HG02588 (cell line): Measurements from ENCODE around the gene THRB.

Experiments
- ATAC-seq: cut with Tn5 transposase; IDR thresholded peaks from one replicate; pipeline ENCODE4 v1.9.1; 2021; ENCODE audit warnings: mild to moderate bottlenecking, moderate library complexity; ENCODE audit not compliant: unreplicated experiment

The THRB gene

DNA sequence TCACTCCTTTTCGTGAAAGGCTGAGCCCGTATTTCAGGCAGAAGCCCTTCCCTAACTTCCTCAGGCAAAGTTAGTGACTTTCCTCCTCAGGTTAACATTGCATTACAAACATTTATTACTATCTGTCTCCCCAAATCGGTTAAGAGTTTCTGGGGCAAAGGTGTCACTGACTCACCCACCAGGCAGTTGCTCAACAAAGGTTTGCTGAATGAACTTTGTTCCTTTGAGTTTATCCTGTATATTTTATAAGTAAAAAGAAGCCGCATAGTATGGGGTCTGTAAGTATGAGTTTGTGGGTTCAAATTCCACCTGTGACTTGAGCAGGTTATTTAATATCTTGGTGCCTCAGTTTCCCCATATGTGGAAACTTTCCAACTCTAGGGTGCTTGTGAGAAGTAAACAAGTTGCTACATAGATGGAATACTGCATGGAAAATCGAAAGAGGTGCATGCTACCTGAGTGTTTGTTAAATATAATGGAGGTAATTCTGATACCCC, 177.7 kb downstream of the THRB start:
- no peak for ATAC-seq

DNA sequence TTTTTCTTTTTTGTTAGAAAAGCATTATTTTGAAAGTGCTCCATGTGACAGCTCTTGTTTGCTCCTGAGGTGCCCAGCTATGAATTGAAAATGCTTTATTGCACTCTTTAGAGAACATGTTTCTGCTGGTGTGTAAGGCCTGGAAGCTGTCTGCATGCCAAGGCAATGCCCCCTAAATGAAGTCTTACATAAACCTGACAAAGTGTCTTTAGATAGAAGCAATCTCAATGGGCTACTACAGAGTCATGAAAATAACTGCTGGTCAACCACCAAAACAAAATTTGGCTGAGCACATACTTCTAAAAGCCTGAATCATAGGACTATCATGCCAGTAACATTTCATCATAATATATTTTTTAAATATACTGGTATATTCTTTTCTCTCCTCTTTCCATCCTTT, 178.7 kb downstream of the THRB start:
- no peak for ATAC-seq

DNA sequence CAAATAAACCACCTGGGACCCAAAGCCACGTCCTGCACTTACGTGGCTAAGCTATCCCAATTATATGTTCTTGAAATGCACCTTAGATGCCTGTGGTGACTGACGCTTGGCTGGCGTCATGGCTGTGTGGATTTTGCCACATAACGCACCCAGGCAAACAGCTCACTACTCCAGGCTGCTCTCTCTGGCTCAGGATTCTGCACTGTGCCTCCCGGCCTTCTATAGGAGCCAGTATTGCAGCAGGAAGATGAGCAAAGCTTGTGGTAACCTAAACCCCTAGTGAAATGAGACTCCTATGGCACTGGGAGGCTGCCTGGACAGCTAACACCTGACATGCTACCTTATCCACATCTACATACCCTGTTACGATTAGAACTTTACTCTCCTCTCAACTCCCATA, 179.3 kb downstream of the THRB start:
- ATAC-seq = no peak

DNA sequence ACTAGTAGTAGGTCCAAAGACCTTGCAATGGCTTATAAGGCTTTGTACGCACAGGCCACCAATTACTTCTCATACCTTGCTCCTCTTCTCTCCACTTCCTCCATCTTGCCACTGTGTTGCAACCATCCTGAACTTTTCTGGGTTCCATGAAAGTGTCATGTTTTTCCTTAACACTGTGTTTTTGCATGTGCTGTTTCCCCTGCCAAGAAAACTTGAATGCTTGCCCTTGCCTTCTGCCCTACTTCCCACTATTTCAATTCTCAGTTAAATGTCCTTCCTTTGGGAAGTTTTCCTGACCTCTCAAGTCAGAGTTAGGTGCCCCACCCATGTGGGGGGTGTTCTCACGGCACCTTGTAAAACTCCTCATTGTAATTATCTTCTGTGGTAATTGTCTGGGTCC, 182.8 kb downstream of the THRB start:
- ATAC-seq = no peak

DNA sequence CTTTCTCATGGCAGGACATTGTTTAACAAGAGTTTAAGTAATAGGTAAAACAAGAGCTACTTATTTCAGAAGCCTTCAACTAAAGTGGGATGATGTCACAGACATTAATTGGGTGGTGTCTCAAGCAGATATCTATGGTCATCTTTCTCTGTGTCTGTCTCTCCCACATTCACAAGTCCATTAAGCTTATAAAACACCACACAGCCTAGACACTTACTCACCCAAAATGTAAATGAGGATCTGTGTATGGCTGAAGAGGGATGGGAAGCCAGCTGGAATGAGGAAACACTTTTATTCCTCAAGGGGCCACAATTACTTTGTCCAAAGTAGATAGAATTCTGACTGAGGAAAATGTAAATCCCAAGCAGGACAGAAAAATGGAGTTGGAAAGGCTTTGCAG, 183.8 kb downstream of the THRB start:
- ATAC-seq = no peak

DNA sequence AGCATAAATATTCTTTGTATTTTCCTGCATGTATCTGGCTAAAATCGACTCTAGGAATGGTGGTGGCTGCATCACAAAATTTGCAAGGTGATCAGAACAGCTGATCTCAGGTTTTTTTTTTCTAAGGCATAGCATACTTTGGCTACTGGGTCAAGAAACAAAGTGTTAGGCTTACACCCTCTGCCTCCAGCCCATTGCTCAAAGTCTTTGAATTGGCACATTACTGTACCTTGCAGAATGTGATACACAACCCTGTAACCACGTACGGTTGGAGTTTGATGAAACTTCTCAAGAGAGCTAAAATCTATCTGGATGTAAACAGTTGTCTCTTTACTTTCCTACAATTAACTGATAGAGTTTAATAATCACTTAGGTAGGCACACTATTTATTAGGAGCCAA, 188.1 kb downstream of the THRB start:
- ATAC-seq = no peak

DNA sequence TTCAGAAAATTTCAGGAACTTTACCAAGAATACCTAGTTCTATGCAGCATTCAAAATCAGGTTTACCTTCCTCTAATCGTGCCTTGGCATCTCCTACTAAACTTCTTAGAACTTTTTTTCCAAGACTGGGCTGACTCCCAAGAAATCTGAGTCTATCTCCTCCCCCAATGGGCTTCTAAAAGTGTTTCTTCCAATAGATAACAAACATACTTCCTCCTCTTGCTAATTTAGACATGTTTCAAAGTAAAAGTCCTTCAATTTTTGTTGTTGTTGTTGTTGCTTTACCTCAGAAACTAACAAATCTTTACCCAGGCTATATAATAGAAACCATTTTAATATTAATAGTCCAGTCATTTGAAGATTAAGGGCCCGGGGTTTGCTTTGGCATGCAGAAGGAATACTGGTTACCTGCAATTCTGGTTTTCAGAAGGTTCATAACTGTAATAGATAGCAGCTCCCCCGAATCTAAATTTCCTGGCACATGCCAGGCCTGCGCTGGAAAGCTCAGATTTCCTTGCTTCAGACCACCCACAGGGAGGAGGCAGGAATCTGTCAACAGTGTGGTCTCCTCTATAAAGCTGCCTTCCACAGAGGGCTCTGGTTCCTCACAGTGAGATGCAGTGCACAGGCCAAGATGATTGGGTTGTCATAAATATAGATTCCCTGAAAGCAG, 188.7 kb downstream of the THRB start:
- no peak for ATAC-seq

DNA sequence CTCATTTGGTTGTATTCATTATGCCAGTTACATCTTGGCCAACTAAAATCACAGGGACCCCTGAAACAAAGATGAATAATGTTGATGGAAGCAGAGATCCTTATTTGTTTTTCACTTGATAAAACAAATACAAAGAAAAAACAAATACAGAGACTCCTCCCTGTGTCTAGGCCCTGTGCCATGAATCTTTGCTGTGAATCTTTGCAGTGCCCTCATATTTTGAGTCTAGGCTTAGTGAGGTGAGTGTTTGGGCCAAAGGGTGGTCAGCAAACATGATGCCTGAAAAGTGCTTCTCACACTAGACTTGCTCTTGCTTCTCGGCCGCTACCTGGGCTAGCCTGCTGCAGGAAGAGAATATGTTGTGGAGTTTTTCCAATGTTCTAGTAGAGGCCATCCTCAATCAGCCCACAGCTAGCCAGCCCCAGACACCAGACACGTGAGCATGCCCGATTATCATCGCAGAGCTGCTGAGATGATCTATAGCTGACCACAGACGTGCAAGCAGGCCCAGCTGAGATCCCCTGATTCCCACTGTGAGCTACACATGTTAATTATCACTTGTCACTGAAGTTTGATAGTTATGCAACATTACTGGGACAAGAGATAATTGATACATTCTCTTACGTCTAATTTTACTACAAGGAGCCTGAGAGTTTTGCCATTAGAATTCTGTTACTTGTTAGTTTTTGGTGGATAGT, 191.4 kb downstream of the THRB start:
- ATAC-seq = no peak

DNA sequence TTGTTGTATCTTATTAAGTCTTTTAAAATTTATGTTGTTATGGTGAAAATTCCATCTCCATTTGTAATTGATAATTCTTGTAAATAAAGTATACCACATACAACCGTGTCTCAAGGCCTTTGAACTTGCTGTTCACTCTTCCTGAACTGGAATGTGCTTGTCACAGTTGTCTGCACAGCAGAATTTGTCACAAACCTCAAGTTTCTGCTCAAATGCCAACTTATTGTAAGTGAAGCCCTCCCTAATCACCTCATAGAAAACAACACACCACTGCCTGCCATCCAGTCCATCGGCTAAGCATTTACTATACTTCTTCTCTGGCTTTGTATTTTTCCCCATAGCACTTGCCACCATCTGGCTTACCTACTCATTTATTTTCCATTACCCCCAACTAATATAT, 192.3 kb downstream of the THRB start:
- ATAC-seq = no peak

DNA sequence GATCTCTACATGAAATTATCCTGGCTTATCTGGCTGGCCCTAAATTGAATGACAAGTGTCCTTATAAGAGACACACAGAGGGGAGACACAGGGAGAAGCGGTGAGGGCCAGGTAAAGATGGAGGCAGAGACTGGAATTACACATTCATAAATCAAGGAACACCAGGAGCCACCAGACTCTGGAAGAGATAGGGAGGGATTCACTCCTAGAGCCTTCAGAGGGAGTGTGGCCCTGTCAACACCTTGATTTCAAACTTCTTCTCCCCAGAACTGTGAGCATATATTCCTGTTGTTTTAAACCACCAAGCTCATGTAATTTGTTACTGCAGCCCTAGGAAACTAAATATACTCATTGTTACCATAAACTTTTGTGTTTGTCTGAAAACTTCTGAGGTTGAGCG, 193.7 kb downstream of the THRB start:
- ATAC-seq = no peak

DNA sequence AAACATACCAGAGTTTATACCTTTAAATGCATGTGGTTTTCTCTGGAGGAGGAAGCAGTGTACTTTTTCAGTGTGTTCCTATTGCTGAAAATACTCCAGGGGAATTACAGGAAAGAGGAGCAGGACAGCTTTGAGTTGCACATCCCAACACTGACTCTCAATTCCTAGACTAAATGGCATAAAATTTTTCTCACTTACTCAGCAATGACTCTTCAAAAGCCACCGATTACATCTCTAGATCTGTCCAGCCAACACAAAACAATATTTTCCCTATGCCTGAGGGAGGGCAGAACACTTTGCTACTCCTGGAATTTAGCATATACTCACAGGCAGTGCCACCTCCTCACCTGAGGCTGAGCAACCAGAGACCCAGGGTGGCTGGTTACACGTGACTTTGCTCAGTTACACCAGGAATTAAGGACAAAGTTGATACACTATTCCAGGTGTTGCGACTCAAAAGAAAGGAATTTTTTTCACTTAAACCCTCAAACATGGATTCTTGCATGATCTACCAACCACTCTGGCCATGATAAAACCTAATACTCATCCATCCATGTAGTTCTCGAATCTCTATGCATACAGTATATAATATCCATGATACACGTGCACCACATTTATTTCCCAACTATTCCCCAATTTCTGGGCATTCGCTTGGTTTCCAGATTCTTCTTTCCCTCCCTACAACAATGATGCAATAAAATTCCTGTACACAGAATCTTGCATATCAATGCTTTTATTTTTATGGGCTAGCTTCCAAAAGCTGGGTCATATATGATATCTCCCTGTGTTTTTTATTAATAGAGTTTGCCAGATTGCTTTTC, 194.6 kb downstream of the THRB start:
- ATAC-seq = no peak

DNA sequence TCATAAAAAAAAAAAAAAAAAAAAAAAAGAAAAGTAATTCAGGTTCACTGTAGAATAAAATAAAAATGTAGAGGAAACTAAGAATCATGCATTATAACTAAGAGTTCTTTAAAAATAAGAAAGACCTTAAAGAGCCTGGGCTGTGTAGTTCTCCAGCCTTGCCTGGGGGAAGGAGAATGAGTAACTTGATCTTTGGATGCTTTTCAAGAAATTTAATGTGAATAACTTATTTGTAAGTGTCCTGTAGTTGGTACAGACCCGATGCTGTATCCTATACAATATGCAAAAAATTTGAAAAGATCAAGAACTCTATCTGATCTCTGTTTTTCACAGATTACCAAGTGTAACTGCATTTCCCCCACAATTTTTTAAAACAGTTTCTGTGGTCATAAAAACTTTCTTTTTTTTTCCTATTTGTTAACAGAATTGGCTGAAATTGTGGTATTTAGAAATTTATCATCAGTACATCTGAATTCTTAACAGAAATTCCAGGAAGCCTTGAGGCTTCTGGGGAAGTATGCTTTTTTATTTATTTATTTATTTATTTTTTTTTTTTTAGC, 195.3 kb downstream of the THRB start:
- no peak for ATAC-seq

DNA sequence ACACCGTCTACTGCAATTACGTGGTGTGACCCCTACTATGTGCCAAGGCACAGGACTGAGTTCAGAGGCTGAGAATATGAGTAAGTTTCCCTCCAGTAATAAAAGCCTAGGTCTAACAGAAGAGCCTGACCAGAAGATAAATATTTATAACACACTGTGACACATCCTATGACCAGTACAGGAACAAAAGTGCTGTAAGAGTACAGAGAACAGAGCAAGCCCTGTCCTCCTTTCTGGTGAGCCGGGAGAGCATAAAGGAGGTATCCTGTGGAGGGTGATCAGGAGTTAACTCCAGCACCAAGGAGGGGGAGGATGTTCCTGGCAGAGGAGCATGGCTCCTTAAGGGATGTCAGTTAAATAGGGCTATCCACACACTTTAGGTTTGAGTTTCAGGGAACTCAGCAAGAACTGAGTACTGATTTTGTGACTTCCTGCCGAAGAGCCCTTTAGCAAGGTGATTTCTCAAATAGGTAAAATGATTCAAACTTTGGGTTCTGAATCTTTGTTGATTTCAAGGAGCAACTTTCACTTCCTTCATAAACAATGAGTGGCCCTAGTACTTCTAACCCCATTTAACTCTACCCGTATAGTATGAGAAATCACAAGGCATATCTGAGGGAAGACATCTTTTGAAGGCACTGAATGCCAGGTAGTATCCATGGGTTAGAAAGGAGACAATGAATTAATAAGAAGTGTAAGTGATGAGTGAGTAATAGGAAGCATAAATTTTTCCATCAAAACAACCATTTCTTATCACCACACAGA, 198.0 kb downstream of the THRB start:
- no peak for ATAC-seq

DNA sequence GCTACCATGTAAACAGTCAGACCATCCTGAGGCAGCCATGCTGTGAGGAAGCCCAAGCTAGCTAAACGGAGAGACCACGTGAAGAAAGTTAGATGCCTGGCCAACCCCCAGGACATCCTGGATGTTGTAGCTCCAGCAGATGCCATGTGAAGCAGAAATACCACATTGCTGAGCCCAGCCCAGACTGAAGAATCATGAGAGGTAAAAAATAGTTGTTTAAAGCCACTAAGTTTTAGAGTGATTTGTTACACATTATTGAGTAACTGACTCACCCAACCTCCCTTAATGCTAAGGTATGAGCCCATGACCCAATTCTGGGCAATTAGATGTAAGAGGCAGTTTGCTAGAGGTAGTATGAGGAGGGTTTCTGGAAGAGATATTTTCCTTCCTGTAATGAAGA, 200.5 kb downstream of the THRB start:
- ATAC-seq = no peak

DNA sequence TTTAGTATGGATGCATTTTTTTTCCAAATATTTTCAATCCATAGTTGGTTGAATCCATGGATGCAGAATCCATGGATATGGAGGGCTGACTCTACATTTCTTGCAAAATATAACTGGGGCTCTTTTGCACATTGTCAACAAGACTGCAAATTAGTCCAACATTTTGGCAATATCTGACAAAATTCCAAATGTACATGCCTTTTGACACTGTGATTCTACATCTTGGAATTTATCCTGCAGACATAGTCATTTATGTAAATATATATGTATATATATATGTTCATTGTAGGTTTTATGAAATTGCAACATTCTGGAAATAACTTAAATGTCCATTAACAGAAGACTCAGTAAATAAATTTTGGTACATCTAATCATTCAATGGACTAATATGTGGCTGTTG, 203.0 kb downstream of the THRB start:
- no peak for ATAC-seq

DNA sequence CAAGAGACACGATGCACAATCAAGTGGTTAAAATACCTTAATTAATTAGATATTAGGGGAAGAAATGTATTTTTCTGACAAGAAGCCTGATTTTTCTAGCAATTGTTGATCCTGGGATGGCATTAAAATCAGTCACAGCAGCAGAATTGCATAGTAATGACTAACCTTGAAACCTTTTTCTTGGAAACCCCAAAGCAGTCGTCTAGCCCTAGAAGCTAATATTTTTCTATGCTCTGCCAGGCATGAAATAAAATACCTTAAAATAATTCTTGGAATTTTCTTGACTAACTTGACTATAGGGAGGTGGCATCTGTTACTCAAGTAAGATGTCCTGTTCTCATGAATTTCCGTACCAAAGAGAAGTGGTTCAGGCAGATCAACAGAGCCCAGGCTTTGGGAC, 204.1 kb downstream of the THRB start:
- no peak for ATAC-seq

DNA sequence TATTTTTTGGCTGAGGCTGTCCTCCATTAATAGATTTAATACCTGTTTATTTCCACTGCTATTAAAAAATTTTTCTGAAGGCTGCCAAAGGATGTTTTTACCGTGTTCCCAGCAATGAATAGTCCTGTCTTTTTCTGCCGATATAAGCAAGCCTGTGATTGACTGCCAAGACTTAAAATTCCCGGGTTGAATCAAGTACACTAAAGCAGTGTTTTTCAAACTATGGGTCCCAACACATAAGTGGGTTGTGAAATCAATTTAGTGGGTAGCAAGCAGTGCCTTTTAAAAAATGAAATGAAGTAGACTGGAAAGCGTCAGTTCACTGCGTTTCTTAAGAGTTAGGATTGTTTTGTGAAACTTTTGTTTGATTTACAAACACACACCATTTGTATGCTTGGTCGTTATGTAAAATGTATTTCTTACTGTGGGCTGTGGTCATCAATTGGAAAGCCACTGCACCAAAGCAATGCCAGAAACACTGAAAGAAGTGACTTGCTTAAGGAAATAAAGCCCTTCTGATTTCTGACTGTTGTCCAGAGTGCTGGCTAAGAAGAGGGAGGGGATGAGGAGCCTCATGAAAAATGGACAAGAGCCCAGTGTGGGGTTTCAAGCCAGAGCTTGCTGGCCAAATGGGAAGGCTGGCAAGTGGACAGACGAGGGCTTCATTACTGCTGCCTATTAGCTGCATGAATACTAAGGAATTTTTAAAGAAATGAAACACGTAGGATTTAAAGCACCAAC, 206.0 kb downstream of the THRB start:
- ATAC-seq = no peak

DNA sequence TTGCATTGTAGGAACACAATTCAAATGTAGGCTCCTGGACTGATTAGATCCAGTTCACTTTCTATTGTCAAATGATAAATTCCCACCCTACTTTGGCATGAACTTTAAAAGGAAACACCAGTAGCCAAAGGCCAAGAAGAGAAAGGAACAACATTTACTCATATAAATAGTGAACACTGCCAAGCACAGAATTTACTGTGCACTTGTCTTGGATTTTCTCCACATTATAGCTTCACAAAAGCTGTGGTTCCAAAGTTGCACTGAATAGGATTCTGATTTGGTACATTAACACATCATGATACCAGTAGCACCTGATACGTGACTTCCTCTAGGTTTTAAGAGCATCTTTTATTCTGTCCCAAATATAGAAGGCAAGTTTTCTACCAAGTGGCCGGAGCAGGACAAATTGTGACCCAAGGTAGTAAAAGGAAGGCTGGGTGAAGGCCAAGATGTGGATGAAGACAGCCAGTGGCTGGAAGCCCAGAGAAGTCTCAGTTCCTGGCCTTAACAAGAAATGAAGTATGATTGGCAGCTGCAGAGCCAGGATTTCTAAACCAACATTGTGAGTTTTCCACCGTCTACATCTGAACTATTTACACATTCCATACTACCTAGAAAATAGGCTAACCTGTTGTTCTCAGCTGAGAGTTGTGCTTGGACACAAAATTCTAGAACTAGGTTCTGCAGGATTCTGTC, 206.7 kb downstream of the THRB start:
- no peak for ATAC-seq

DNA sequence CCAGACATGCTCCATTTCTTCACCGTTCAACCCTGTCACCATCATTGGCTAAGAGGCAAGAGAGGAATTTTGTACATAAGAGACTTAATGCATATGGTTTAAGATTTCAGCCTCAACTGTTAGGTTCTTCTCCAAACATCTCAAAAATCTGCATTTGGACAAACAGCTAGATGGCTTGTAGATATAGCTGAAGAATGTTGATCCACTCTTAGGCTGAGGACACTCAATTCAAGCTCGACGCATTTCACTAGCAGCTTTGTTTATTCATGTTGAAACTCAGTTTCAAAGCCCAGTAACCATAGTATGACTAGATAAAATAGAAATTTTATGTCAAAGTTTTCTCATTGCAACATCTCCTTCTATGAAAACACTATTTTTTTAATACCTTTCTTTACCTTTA, 208.2 kb downstream of the THRB start:
- ATAC-seq = no peak

DNA sequence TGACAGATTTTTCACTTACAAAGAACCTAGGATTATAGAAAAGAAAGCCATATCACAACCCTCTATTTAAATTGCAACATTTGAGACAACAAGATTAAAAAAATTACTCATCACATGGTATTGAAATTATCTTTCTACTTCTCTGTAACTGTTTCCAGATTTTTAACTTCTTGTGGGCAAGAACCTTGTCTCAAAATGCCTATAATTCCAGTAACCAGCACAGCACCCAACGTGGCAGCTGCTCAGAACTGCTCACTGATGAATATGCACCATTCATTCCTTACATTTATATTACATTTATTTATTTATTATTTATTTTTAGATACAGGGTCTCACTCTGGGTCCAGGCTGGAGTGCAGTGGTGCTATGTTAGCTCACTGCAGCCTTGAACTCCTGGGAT, 216.1 kb downstream of the THRB start:
- ATAC-seq = no peak
